H1 (cell line): ENCODE measurements around the gene TMPRSS9.

Source experiments
- CEBPB ChIP-seq: IDR thresholded peaks from 2 replicates; pipeline ENCODE4 v1.6.1; 2012; ENCODE audit warnings: low read depth, low read length
- CREB1 ChIP-seq: IDR thresholded peaks from 2 replicates; pipeline ENCODE4 v1.6.1; 2012; ENCODE audit warnings: inconsistent platforms
- CTCF ChIP-seq, 3 experiments: IDR thresholded peaks; 1 replicate in 2 of 3; 2 replicates in 1 of 3; pipeline versions ENCODE4 v1.5.1 to v1.6.1; 2011; ENCODE audit warnings: low read length in 3 of 3, mild to moderate bottlenecking in 3 of 3, inconsistent platforms in 2 of 3, low read depth in 1 of 3, moderate library complexity in 1 of 3; ENCODE audit not compliant: insufficient read depth in 1 of 3; ENCODE audit errors: control extremely low read depth in 1 of 3
- EZH2 ChIP-seq: fragments of 200-600 bp; sonication (generic); IDR thresholded peaks from 2 replicates; pipeline ENCODE4 v1.7.1; 2012; ENCODE audit warnings: low read depth, mild to moderate bottlenecking, moderate library complexity, low read length, inconsistent platforms; ENCODE audit not compliant: severe bottlenecking
- POLR2A ChIP-seq, 2 experiments: IDR thresholded peaks; 1 replicate in 1 of 2; 2 replicates in 1 of 2; pipeline ENCODE4 v1.6.1; 2011; ENCODE audit warnings: low read depth in 2 of 2, low read length in 2 of 2, mild to moderate bottlenecking in 2 of 2; ENCODE audit errors: control extremely low read depth in 1 of 2
- SP1 ChIP-seq: IDR thresholded peaks from 2 replicates; pipeline ENCODE4 v1.6.1; 2011; ENCODE audit warnings: low read depth, low read length
- ZNF274 ChIP-seq: IDR thresholded peaks from 2 replicates; pipeline ENCODE4 v1.7.0; 2012; ENCODE audit warnings: low read length, borderline replicate concordance; ENCODE audit errors: extremely low read depth
- TF ChIP-seq, protein P1 (sequence below): IDR thresholded peaks from 2 replicates; pipeline ENCODE4 v1.6.1; 2012; ENCODE audit warnings: inconsistent platforms

- TF ChIP-seq POLR2A (IDR thresholded peaks at IDR 0.05; ENCODE audit: control extremely low read depth in 1 of 2, low read depth in 2 of 2, low read length in 2 of 2) (no peak), SP1 (no peak), CTCF (IDR thresholded peaks at IDR 0.05; ENCODE audit: control extremely low read depth in 1 of 3, insufficient read depth in 1 of 3, low read depth in 1 of 3, low read length in 3 of 3) (no peak), CEBPB (no peak), EZH2 (no peak), CREB1 (no peak), ZNF274 (no peak)
- TF ChIP-seq, protein P1, sequence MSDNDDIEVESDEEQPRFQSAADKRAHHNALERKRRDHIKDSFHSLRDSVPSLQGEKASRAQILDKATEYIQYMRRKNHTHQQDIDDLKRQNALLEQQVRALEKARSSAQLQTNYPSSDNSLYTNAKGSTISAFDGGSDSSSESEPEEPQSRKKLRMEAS, result no peak
Measured at GRCh38 chr19:2392366-2392765, 32.3 kb downstream of the TMPRSS9 start.
